Measurements from ENCODE around the gene MAP3K7CL. TPM values are rescaled to one million over a fixed set of nuclear protein-coding genes. Genes with fewer than 3 reads are reported as not detected.

Gene MAP3K7CL
- total RNA-seq, 1 donor from 2014 or later, result 67.3 TPM

GRCh38 chr21:29114765-29115500 is 15.5 kb upstream of the MAP3K7CL start:
- peak overlapping the region; percentile 89 for H3K27ac Mint-ChIP-seq (ENCODE audit: unreplicated experiment)
- DNase-seq (ENCODE audit: low read depth) (peak; percentile 88), FAIRE-seq (peak; percentile 43)
- no peak overlapping the region for H3K4me3 Mint-ChIP-seq (ENCODE audit: unreplicated experiment)
- H3K4me3 ChIP-seq (ENCODE audit: insufficient read depth, low read depth, low read length), result no peak overlapping the region
- TF ChIP-seq EZH2 (IDR thresholded peaks at IDR 0.05; ENCODE audit: insufficient read depth, low read length) (no peak), CTCF (IDR thresholded peaks at IDR 0.05; ENCODE audit: insufficient read depth, low read depth, low read length) (no peak)
- no peaks in the 10 kb centered on the region for H3K36me3 ChIP-seq (ENCODE audit: insufficient read depth, low read length)
- peak overlapping the region; percentile 65 for H3K27ac ChIP-seq (ENCODE audit: low read depth, low read length)
- peak overlapping the region; percentile 31 for H2AFZ ChIP-seq (ENCODE audit: low read depth, low read length)
- H3K4me1 Mint-ChIP-seq (ENCODE audit: low read depth, unreplicated experiment), result peaks cover 21% of the 10 kb centered on the region
- H3K27me3 Mint-ChIP-seq (ENCODE audit: low read depth, unreplicated experiment), result no peaks in the 10 kb centered on the region
- H3K9ac ChIP-seq (ENCODE audit: low read length), result no peak overlapping the region
- H3K79me2 ChIP-seq (ENCODE audit: insufficient read depth, low read length), result no peaks in the 10 kb centered on the region
- H3K4me1 ChIP-seq (ENCODE audit: insufficient read depth, low read length), result peaks cover 13% of the 10 kb centered on the region
- no peaks in the 10 kb centered on the region for H4K20me1 ChIP-seq (ENCODE audit: insufficient read depth, low read length)
- H3K27me3 ChIP-seq (ENCODE audit: insufficient read depth, low read length), result no peaks in the 10 kb centered on the region
- H3K36me3 Mint-ChIP-seq (ENCODE audit: low read depth, unreplicated experiment), result no peaks in the 10 kb centered on the region
- no peaks in the 10 kb centered on the region for H3K9me3 Mint-ChIP-seq (ENCODE audit: unreplicated experiment)
- H3K9me3 ChIP-seq (ENCODE audit: insufficient read depth, low read depth, low read length), result no peaks in the 10 kb centered on the region
- peak overlapping the region; percentile 12 for H3K4me2 ChIP-seq (ENCODE audit: low read length)

- peaks cover 21% of the 10 kb centered on the region for H3K4me1 Mint-ChIP-seq (ENCODE audit: low read depth, unreplicated experiment)
- no peaks in the 10 kb centered on the region for H3K27me3 Mint-ChIP-seq (ENCODE audit: low read depth, unreplicated experiment)
- Histone ChIP-seq H3K4me1 (ENCODE audit: insufficient read depth, low read length) (peaks cover 13% of the 10 kb centered on the region), H3K4me3 (ENCODE audit: insufficient read depth, low read depth, low read length) (no peak overlapping the region), H4K20me1 (ENCODE audit: insufficient read depth, low read length) (no peaks in the 10 kb centered on the region), H2AFZ (ENCODE audit: low read depth, low read length) (no peak overlapping the region), H3K36me3 (ENCODE audit: insufficient read depth, low read length) (no peaks in the 10 kb centered on the region), H3K4me2 (ENCODE audit: low read length) (no peak overlapping the region), H3K27ac (ENCODE audit: low read depth, low read length) (peak overlapping the region; percentile 49), H3K9me3 (ENCODE audit: insufficient read depth, low read depth, low read length) (no peaks in the 10 kb centered on the region), H3K27me3 (ENCODE audit: insufficient read depth, low read length) (no peaks in the 10 kb centered on the region), H3K9ac (ENCODE audit: low read length) (no peak overlapping the region), H3K79me2 (ENCODE audit: insufficient read depth, low read length) (no peaks in the 10 kb centered on the region)
- FAIRE-seq, result no peak
- TF ChIP-seq EZH2 (IDR thresholded peaks at IDR 0.05; ENCODE audit: insufficient read depth, low read length) (no peak), CTCF (IDR thresholded peaks at IDR 0.05; ENCODE audit: insufficient read depth, low read depth, low read length) (no peak)
- H3K4me3 Mint-ChIP-seq (ENCODE audit: unreplicated experiment), result no peak overlapping the region
- H3K36me3 Mint-ChIP-seq (ENCODE audit: low read depth, unreplicated experiment), result no peaks in the 10 kb centered on the region
- no peak for DNase-seq (ENCODE audit: low read depth)
- H3K27ac Mint-ChIP-seq (ENCODE audit: unreplicated experiment), result peak overlapping the region; percentile 89
- H3K9me3 Mint-ChIP-seq (ENCODE audit: unreplicated experiment), result no peaks in the 10 kb centered on the region
Observed at GRCh38 chr21:29115899-29116298, 14.5 kb upstream of the MAP3K7CL start.

DNA sequence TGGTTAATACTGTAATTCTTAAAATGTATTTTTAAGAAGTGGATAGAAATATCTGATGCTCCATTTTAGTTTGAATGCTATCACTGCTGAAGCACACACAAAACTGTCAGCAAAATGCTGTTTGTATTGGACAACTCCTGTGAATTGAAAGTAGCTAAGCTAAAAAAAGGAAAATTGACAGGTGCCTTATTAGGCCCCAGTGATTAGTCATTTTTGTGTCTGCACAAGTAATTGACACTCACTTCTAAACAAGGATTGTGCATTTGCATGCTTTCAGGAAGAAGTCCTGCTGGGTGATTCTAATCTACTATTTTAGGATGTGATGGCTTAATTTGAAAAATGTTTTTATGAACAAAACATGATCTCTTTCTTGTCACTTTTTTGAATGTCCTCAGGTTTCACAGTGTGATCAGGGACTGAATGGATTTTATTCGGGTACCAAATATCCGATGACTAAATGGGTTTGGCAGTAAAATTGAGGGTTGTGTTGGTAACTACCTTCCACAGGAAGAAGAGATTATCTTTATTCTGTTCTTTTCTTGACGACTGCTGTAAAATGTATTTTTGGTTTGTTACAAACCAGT is 13.0 kb upstream of the MAP3K7CL start:
- Histone ChIP-seq H3K27ac (ENCODE audit: low read depth, low read length) (no peak overlapping the region), H4K20me1 (ENCODE audit: insufficient read depth, low read length) (no peaks in the 10 kb centered on the region), H3K36me3 (ENCODE audit: insufficient read depth, low read length) (no peaks in the 10 kb centered on the region), H3K9me3 (ENCODE audit: insufficient read depth, low read depth, low read length) (no peaks in the 10 kb centered on the region), H3K9ac (ENCODE audit: low read length) (no peak overlapping the region), H3K4me3 (ENCODE audit: insufficient read depth, low read depth, low read length) (no peak overlapping the region), H3K27me3 (ENCODE audit: insufficient read depth, low read length) (no peaks in the 10 kb centered on the region), H2AFZ (ENCODE audit: low read depth, low read length) (no peak overlapping the region), H3K79me2 (ENCODE audit: insufficient read depth, low read length) (no peaks in the 10 kb centered on the region), H3K4me2 (ENCODE audit: low read length) (no peak overlapping the region), H3K4me1 (ENCODE audit: insufficient read depth, low read length) (peaks cover 13% of the 10 kb centered on the region)
- no peak overlapping the region for H3K4me3 Mint-ChIP-seq (ENCODE audit: unreplicated experiment)
- no peak overlapping the region for H3K27ac Mint-ChIP-seq (ENCODE audit: unreplicated experiment)
- TF ChIP-seq CTCF (IDR thresholded peaks at IDR 0.05; ENCODE audit: insufficient read depth, low read depth, low read length) (no peak), EZH2 (IDR thresholded peaks at IDR 0.05; ENCODE audit: insufficient read depth, low read length) (no peak)
- DNase-seq (ENCODE audit: low read depth) (no peak), FAIRE-seq (peak; percentile 43)
- no peaks in the 10 kb centered on the region for H3K9me3 Mint-ChIP-seq (ENCODE audit: unreplicated experiment)
- no peaks in the 10 kb centered on the region for H3K36me3 Mint-ChIP-seq (ENCODE audit: low read depth, unreplicated experiment)
- peaks cover 21% of the 10 kb centered on the region for H3K4me1 Mint-ChIP-seq (ENCODE audit: low read depth, unreplicated experiment)
- no peaks in the 10 kb centered on the region for H3K27me3 Mint-ChIP-seq (ENCODE audit: low read depth, unreplicated experiment)
